Right lobe of liver (tissue), 6 donors: ENCODE results near the gene KLHL40. TPM values are rescaled to one million over a fixed set of nuclear protein-coding genes. Genes with fewer than 3 reads are reported as not detected.

Experiments used
- ATAC-seq, 4 donors: fragments of 200-7000 bp; cut with Tn5 transposase; one replicate each; pipeline ENCODE4 v1.9.1; 2020; ENCODE audit warnings: mild to moderate bottlenecking in 4 of 4, moderate library complexity in 4 of 4
- DNase-seq, 3 donors: peaks; one replicate each; pipeline ENCODE4 v3.0.0-alpha.2; 2020
- H3K27ac ChIP-seq, 3 donors: fragments of 200-600 bp; one replicate each; pipeline ENCODE4 v1.8.0; 2022
- H3K27me3 ChIP-seq, 2 donors: fragments of 200-600 bp; one replicate each; pipeline ENCODE4 v1.8.0; 2022
- H3K36me3 ChIP-seq, 4 donors: fragments of 200-600 bp; sonication (generic) in 1 of 4; one replicate each; pipeline versions ENCODE4 v1.5.1 to v1.8.0; 2017 to 2022; ENCODE audit warnings: control low read depth in 1 of 4
- H3K4me1 ChIP-seq, 4 donors: fragments of 200-600 bp; sonication (generic) in 1 of 4; one replicate each; pipeline versions ENCODE4 v1.5.1 to v1.8.0; 2017 to 2022; ENCODE audit warnings: control low read depth in 1 of 4
- H3K4me3 ChIP-seq, 3 donors: fragments of 200-600 bp; one replicate each; pipeline ENCODE4 v1.8.0; 2022
- H3K9me3 ChIP-seq, 4 donors: fragments of 200-600 bp; sonication (generic) in 1 of 4; one replicate each; pipeline versions ENCODE4 v1.5.1 to v1.8.0; 2017 to 2022; ENCODE audit warnings: control low read depth in 1 of 4
- CTCF ChIP-seq, 4 donors: fragments of 200-600 bp in 3 of 4; fragments of 450-650 bp in 1 of 4; IDR thresholded peaks; one replicate each; pipeline versions ENCODE4 v1.5.1 to v1.8.0; 2016 to 2022; ENCODE audit warnings: antibody characterized with exemption in 4 of 4, mild to moderate bottlenecking in 2 of 4
- POLR2A ChIP-seq: fragments of 450-650 bp; IDR thresholded peaks from one replicate; pipeline ENCODE4 v1.6.1; 2017; ENCODE audit warnings: antibody characterized with exemption, mild to moderate bottlenecking
- WGBS: methylation state at CpG from one replicate; pipeline ENCODE4 v1.1.6; 2018; ENCODE audit warnings: low coverage, low lambda C conversion rate; ENCODE audit not compliant: insufficient coverage; ENCODE audit errors: missing lambda C conversion rate; 5-methylcytosine and 5-hydroxymethylcytosine counted together
- intact Hi-C, 2 donors: fragments of 100-400 bp; cut with DNase I; formaldehyde crosslinking; loops; one replicate each; pipeline versions ENCODE4 v1.11.2 to v1.14.1; 2022
- total RNA-seq, 6 experiments: library from RNA; depleted of rRNA in 2 of 6; stranded (reverse); fragments of >200 nt in 2 of 6; fragmentation: NEBNext Ultra II Directional in 3 of 6; extraction: Animal tissue kit (Norgen Biotek cat#: 25700) in 3 of 6; gene quantifications; one replicate each; pipeline versions ENCODE4 v1.1.0 to v1.2.4, GENCODE V29; 2016 to 2023
- donor health status: DM: no; HTN: yes; CAD: no.
- donor health status: DM: no; HTN: no; CAD: no.
- donor health status: DM: no; HTN: no; CAD: no.
- donor health status: DM: no; HTN: yes; CAD: no.
- donor health status: DM: no; HTN: yes; CAD: no.

The KLHL40 gene
- total RNA-seq, 6 experiments from 2014 or later, result 0.19 to 0.68 TPM; not detected in 4

GRCh38 chr3:42732196-42732828, 47.0 kb downstream of the KLHL40 start:
- no peak for TF ChIP-seq CTCF (IDR thresholded peaks at IDR 0.05)
- TF ChIP-seq POLR2A, result no peak
- intact Hi-C loops, result loop anchor here in 1 of 2 donors (10.0 kb wide), 1 partner anchor 48 kb away; the partner anchor contains the start of gene KLHL40
- no peaks in the 10 kb centered on the region for H3K36me3 ChIP-seq
- 100% methylated on average over 1 of the region's 4 CpGs for WGBS
- H3K4me1 ChIP-seq, result no peaks in the 10 kb centered on the region
- DNase-seq (no peak), ATAC-seq (no peak)
- no peaks in the 10 kb centered on the region for H3K27me3 ChIP-seq
- no peak overlapping the region for H3K4me3 ChIP-seq
- H3K27ac ChIP-seq, result no peak overlapping the region
- H3K9me3 ChIP-seq, result no peaks in the 10 kb centered on the region

- no peak overlapping the region for H3K27ac ChIP-seq
- H3K27me3 ChIP-seq, result no peaks in the 10 kb centered on the region
- no peaks in the 10 kb centered on the region for H3K9me3 ChIP-seq
- H3K36me3 ChIP-seq, result no peaks in the 10 kb centered on the region
- H3K4me1 ChIP-seq, result no peaks in the 10 kb centered on the region
- 98% methylated on average over 6 of the region's 9 CpGs for WGBS
- no peak for TF ChIP-seq POLR2A
- no peak for TF ChIP-seq CTCF (IDR thresholded peaks at IDR 0.05)
- no peak overlapping the region for H3K4me3 ChIP-seq
- intact Hi-C loops, result loop anchor here in 1 of 2 donors (10.0 kb wide), 1 partner anchor 48 kb away; the partner anchor contains the start of gene KLHL40
- DNase-seq, result no peak
- ATAC-seq, result no peak
Observed at GRCh38 chr3:42732829-42733459, 47.6 kb downstream of the KLHL40 start.

DNA sequence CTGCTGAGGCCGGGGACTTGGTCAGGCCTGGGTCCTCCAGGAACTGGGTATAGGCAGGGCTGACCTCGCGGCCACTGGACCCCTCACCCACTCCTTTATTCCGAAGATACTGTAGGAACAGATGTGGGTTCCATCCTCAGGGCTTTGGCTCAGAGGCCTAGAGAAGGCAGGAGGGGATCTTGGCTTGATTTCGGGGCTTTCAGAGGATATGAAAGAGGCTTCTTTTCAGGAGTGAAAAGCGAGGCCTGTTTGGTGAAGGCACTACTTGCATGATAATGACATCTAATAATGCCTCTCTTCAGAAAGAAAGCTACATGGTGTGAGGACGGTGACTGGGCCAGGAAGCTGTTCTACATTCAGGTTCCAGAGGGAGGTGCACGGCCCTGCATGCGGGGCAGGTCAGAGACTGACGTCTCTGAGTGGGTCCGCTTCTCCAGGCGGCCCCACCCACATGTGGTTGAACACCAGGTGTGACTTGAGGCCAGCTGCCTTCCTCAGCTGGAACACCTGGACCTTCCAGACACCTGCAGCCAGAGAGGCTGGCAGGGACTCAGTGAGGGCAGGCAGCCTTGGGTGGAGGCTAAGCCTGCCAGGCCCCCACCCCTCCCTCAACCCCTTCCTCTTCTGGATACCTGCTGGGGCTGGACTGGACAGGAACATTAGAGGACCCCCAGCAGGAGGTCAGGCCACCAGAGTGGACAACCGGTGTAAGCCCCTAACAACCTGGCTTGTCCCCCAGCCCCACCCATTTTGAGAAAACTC, 48.3 kb downstream of the KLHL40 start:
- TF ChIP-seq CTCF (IDR thresholded peaks at IDR 0.05), result no peak
- TF ChIP-seq POLR2A, result no peak
- DNase-seq, result no peak
- H3K4me3 ChIP-seq, result no peak overlapping the region
- H3K36me3 ChIP-seq, result no peaks in the 10 kb centered on the region
- H3K4me1 ChIP-seq, result no peaks in the 10 kb centered on the region
- 89% methylated on average over 3 of the region's 13 CpGs for WGBS
- no peak overlapping the region for H3K27ac ChIP-seq
- intact Hi-C loops, result loop anchor here in 1 of 2 donors (10.0 kb wide), 1 partner anchor 49 kb away; the partner anchor contains the start of gene KLHL40
- no peaks in the 10 kb centered on the region for H3K27me3 ChIP-seq
- no peaks in the 10 kb centered on the region for H3K9me3 ChIP-seq
- ATAC-seq, result no peak

- Histone ChIP-seq H3K27ac (no peak overlapping the region), H3K9me3 (no peaks in the 10 kb centered on the region), H3K27me3 (no peaks in the 10 kb centered on the region), H3K4me1 (no peaks in the 10 kb centered on the region), H3K36me3 (no peaks in the 10 kb centered on the region), H3K4me3 (no peak overlapping the region)
- no peak for TF ChIP-seq CTCF (IDR thresholded peaks at IDR 0.05)
- no peak for DNase-seq
- WGBS, result 81% methylated on average over 4 of the region's 6 CpGs
- intact Hi-C loops, result loop anchor here in 1 of 2 donors (10.0 kb wide), 1 partner anchor 50 kb away; the partner anchor contains the start of gene KLHL40
- no peak for ATAC-seq
Observed at GRCh38 chr3:42734263-42734860, 49.0 kb downstream of the KLHL40 start.
